Vagina (tissue), 2 donors: Measurements from ENCODE around the gene LCN2. TPM values are rescaled to one million over a fixed set of nuclear protein-coding genes. Genes with fewer than 3 reads are reported as not detected.
A peak's percentile ranks its signal among the peaks of the same experiment; 100 is the strongest.
"Not testable (repeated sequence)": the region's sequence is repeated elsewhere in the genome, so short reads cannot be mapped to it uniquely, and the experiment has no call there.

Experiments
- DNase-seq, 2 donors: peaks; one replicate each; pipeline ENCODE4 v3.0.0-alpha.2; 2017; ENCODE audit errors: extremely low spot score in 2 of 2
- H3K27ac ChIP-seq: fragments of 200-600 bp; sonication (generic); one replicate; pipeline ENCODE4 v1.5.1; 2019
- H3K27me3 ChIP-seq: fragments of 200-600 bp; sonication (generic); one replicate; pipeline ENCODE4 v1.5.1; 2019
- H3K36me3 ChIP-seq, 2 donors: fragments of 200-600 bp; sonication (generic); one replicate each; pipeline ENCODE4 v1.5.1; 2017 to 2019
- H3K4me1 ChIP-seq: fragments of 200-600 bp; sonication (generic); one replicate; pipeline ENCODE4 v1.5.1; 2019
- H3K4me3 ChIP-seq, 2 donors: fragments of 200-600 bp; sonication (generic); 1 replicate in 1 of 2; 2 replicates in 1 of 2; pipeline ENCODE4 v1.5.1; 2016 to 2019
- H3K9me3 ChIP-seq: fragments of 200-600 bp; sonication (generic); one replicate; pipeline ENCODE4 v1.5.1; 2019
- POLR2A ChIP-seq, 2 donors: fragments of 450-650 bp; IDR thresholded peaks; one replicate each; pipeline ENCODE4 v1.6.1; 2017; ENCODE audit warnings: antibody characterized with exemption in 2 of 2, mild to moderate bottlenecking in 2 of 2, moderate library complexity in 2 of 2
- POLR2AphosphoS5 ChIP-seq, 2 donors: sonication (generic); formaldehyde crosslinking; IDR thresholded peaks; one replicate each; pipeline ENCODE4 v1.9.0; 2017; ENCODE audit warnings: antibody characterized with exemption in 2 of 2, mild to moderate bottlenecking in 2 of 2, low read depth in 1 of 2; ENCODE audit not compliant: insufficient read depth in 1 of 2
- intact Hi-C: fragments of 100-400 bp; cut with DNase I; formaldehyde crosslinking; loops from one replicate; pipeline ENCODE4 v1.15.1; 2023
- total RNA-seq: library from RNA; depleted of rRNA; stranded (reverse); fragments of >200 nt; gene quantifications from one replicate; pipeline ENCODE4 v1.2.3, GENCODE V29; 2016
- TF ChIP-seq, protein P1 (sequence below), 3 experiments: fragments of 450-650 bp in 2 of 3; fragments of 200-600 bp in 1 of 3; sonication (generic) in 1 of 3; IDR thresholded peaks; one replicate each; pipeline ENCODE4 v1.5.1; 2017 to 2019; ENCODE audit warnings: antibody characterized with exemption in 3 of 3, mild to moderate bottlenecking in 2 of 3, moderate library complexity in 2 of 3

LCN2 gene
- total RNA-seq, 1 donor from 2014 or later: 136 TPM

DNA sequence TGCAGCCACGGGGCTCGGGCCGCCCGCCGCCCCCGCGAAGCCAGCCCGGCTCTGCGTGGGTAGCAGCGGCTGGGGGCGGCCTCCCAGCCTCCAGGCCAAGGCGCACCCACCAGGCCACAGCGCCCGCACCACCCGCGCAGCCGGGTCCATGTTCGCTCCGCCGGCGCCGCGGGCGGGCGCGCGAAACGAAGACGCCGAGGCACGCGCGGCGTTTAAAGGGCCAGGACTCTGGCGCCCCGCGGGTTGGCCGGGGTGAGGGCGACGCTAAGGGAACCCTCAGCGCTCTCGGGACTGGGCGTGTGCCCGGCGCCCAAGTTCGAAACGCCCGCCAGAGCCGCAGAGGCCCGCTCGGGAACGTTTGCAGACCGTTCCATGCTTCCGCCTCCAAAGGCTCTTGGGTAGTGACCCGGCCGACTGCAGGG lies 21.7 kb upstream of the LCN2 start, which contains the start of gene PTGES2:
PTGES2 (minus strand) TSS at position 162 of the 422 bp plus-strand sequence; CDS start at position 150, 12 bp downstream.
- H3K4me3 ChIP-seq: peak within 1 kb of the TSS; percentile 79 to 93
- TF ChIP-seq POLR2AphosphoS5 (IDR thresholded peaks at IDR 0.05; ENCODE audit: insufficient read depth in 1 of 2, low read depth in 1 of 2): no peak
- TF ChIP-seq POLR2A (IDR thresholded peaks at IDR 0.05): no peak
- TF ChIP-seq, protein P1, sequence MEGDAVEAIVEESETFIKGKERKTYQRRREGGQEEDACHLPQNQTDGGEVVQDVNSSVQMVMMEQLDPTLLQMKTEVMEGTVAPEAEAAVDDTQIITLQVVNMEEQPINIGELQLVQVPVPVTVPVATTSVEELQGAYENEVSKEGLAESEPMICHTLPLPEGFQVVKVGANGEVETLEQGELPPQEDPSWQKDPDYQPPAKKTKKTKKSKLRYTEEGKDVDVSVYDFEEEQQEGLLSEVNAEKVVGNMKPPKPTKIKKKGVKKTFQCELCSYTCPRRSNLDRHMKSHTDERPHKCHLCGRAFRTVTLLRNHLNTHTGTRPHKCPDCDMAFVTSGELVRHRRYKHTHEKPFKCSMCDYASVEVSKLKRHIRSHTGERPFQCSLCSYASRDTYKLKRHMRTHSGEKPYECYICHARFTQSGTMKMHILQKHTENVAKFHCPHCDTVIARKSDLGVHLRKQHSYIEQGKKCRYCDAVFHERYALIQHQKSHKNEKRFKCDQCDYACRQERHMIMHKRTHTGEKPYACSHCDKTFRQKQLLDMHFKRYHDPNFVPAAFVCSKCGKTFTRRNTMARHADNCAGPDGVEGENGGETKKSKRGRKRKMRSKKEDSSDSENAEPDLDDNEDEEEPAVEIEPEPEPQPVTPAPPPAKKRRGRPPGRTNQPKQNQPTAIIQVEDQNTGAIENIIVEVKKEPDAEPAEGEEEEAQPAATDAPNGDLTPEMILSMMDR (IDR thresholded peaks at IDR 0.05): no peak
- H3K27ac ChIP-seq: peak within 1 kb of the TSS; percentile 78
- peaks cover 0 to 21% of the 10 kb centered on the region in 2 donors for H3K36me3 ChIP-seq
- DNase-seq: no peak
- H3K9me3 ChIP-seq: no peaks in the 10 kb centered on the region
- H3K4me1 ChIP-seq: peaks cover 36% of the 10 kb centered on the region
- intact Hi-C loops: no loop called here
- no peaks in the 10 kb centered on the region for H3K27me3 ChIP-seq

DNA sequence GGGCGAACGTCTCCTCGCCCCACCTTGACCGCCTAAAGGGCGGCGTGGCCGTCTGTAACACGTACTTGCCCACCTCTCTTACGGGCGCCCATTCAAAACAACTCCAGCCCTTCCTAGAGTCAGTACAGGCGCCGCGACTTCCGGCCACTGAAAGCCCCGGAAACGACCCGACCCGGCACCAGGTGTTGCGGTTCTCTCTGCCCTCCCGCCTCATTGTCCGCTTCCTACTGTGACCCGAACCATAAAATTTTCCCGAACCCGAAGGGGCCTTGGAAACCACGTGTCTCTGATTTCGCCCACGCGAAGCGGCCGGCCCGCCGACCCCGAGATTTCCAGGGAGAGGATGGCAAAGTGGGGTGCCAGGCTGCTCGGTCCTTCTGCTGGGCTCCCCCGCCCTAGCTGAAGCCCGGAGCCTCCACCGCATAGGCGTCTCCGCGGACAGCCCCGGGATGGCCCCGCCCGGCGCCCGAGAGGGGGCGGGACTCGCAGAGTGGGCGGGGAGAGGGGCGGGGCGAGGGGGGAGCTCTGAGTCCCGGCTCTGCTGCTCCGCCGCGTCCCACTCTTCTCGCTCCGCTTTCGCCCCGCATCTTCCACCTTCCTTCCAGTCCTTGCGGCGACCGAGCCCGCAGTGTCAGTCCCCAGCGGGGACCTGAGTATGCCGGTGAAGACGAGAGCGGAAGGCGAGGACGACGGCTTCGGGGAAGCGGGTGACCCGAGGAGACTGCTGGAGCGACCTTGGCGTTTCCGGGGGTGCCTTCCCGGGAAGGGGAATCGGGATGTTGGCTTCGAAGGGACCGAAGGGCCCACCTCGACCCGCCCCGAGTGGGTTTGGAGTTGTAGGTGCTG lies 21.0 kb upstream of the LCN2 start:
- TF ChIP-seq POLR2A (IDR thresholded peaks at IDR 0.05) (peak in 1 of 2 donors; percentile 32), POLR2AphosphoS5 (IDR thresholded peaks at IDR 0.05; ENCODE audit: insufficient read depth in 1 of 2, low read depth in 1 of 2) (peak; percentile 68 to 83)
- TF ChIP-seq, protein P1 (IDR thresholded peaks at IDR 0.05): no peak
- H3K27me3 ChIP-seq: no peaks in the 10 kb centered on the region
- H3K9me3 ChIP-seq: no peaks in the 10 kb centered on the region
- H3K4me3 ChIP-seq: peak overlapping the region; percentile 79 to 93
- H3K4me1 ChIP-seq: peaks cover 36% of the 10 kb centered on the region
- H3K36me3 ChIP-seq: peaks cover 0 to 14% of the 10 kb centered on the region in 2 donors
- no peak for DNase-seq
- intact Hi-C loops: no loop called here
- H3K27ac ChIP-seq: peak overlapping the region; percentile 78

DNA sequence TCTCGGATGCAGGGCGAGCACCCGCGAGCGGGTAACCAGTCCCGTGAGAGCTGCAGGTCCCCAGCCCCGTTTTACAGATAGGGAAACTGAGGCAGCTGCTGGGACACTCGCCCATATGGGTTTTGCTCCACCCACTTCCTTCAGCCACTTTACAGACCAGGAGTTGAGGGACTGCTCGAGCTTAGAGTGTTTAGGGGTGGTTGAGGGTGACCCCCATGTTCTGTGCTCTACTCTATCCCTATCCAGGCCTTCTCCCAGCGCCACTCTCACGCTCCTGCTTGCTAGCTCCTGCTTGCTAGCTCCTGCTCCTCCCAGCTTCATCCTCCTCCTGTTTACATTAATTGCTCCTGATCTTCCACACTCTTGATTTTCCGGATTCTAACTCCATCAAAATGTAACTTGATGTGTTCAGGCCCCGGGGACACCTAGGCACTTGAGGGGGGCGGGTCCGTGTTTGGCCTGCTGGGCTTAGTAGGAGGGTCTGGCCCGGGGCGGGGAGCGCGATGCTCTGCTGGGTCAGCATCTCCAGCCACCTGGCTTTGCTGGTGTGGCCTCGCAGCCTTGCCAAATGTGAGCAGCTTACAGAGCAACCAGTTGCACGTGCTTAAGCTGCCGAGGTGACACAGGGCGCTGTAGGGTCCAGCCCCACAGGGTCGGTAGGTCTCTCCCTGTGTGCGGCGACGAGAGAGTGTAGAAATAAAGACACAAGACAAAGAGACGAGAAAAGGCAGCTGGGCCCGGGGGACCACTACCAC lies 20.2 kb upstream of the LCN2 start:
- Histone ChIP-seq H3K4me3 (peak overlapping the region; percentile 79 to 93), H3K27ac (peak overlapping the region; percentile 78), H3K4me1 (peaks cover 36% of the 10 kb centered on the region)

DNA sequence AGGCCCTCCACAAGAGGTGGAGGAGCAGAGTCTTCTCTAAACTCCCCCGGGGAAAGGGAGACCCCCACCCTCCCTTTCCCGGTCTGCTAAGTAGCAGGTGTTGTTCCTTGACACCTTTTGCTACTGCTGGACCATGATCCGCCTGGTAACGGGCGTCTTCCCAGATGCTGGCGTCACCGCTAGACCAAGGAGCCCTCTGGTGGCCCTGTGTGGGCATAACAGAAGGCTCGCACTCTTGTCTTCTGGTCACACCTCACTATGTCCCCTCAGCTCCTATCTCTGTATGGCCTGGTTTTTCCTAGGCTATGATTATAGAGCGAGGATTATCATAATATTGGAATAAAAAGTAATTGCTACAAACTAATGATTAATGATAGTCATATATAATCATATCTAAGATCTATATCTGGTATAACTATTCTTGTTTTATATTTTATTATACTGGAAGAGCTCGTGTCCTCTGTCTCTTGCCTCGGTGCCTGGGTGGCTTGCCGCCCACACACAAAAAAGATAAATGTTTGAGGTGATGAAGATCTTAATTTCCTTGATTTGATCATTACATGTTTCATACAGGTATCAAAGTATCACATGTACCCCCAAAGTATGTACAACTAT lies 19.2 kb upstream of the LCN2 start:
- not testable (repeated sequence) for H3K36me3 ChIP-seq, H3K27ac ChIP-seq, DNase-seq, H3K27me3 ChIP-seq, H3K9me3 ChIP-seq, H3K4me3 ChIP-seq
- intact Hi-C loops: loop anchor here (2.0 kb wide), 1 partner anchor 33 kb away; no protein-coding TSS in a partner anchor
- TF ChIP-seq, protein P1 (IDR thresholded peaks at IDR 0.05): peak in 1 of 3 experiments; percentile 22
- peaks cover 29% of the 10 kb centered on the region for H3K4me1 ChIP-seq

More for the DNA sequence above, 20.2 kb upstream of the LCN2 start:
- Histone ChIP-seq H3K9me3 (no peaks in the 10 kb centered on the region), H3K36me3 (peaks cover 0 to 6% of the 10 kb centered on the region in 2 donors), H3K27me3 (no peaks in the 10 kb centered on the region)
- intact Hi-C loops: no loop called here
- DNase-seq: no peak
- TF ChIP-seq POLR2AphosphoS5 (IDR thresholded peaks at IDR 0.05; ENCODE audit: insufficient read depth in 1 of 2, low read depth in 1 of 2) (no peak), POLR2A (IDR thresholded peaks at IDR 0.05) (no peak)
- TF ChIP-seq, protein P1 (IDR thresholded peaks at IDR 0.05): no peak

DNA sequence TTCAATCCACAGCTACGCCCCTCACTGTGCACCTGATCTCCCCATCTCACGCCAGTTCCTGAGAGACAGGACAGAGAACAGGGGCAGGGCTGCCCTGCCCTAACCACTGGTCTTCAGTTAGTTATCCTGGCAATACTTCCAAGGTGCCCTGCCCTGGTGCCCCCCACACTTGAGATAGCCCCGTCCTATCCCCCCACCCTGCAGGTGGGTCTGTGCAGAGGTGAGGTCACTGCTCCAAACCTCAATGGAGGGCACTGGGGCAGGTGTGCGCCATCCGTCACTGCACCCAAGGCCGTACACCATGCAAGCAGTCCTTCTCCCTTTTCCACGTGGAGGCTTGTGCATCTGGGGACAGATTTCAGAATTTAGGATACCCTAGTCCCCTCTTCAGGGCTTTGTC lies 18.6 kb upstream of the LCN2 start:
- H3K4me1 ChIP-seq: peaks cover 24% of the 10 kb centered on the region
- DNase-seq, H3K27me3 ChIP-seq, H3K27ac ChIP-seq, H3K4me3 ChIP-seq, H3K9me3 ChIP-seq, H3K36me3 ChIP-seq: not testable (repeated sequence)
- intact Hi-C loops: loop anchor here (2.0 kb wide), 1 partner anchor 32 kb away; no protein-coding TSS in a partner anchor

DNA sequence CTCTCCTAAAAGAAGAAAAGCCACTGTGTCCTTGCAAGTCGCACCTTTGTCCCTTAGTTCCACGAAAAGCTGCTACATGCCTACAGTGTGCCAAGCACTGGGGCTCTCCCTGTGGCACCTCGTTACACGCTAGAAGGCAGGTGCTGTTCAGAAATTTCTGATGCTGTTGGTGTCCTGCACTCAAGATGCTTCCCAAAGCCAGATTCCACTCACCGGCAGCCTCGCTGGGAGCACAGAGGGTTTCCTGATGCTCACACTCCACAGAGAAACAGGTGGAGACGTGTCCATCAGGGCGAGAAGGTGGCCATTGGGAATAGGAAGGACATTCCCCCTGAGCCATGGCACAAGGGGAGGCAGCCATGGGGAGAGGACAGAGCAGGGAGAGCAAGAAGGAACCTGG lies 17.9 kb upstream of the LCN2 start:
- DNase-seq, H3K27ac ChIP-seq, H3K4me3 ChIP-seq, H3K36me3 ChIP-seq, H3K27me3 ChIP-seq, H3K9me3 ChIP-seq: not testable (repeated sequence)
- H3K4me1 ChIP-seq: peaks cover 17% of the 10 kb centered on the region
- intact Hi-C loops: loop anchor here (2.0 kb wide), 1 partner anchor 31 kb away; no protein-coding TSS in a partner anchor

DNA sequence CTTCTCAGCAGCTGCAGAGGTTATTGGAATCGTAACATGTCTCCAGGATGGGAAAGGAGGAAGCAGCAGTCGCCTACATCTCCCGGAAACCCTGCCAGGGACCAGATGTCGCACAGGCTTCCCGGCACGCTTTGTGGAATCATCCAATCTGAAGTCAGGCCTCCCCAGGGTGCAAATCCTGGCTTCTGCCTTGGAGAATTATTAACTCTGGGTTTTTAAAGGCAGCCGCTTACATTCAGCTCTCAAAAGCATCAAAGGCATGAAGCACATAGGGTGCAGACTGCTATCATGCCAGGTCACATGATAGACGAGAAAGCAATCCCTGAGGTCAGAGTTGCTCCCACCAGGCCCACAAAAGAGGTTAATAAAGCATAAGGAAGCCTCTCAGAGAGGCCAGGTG lies 17.1 kb upstream of the LCN2 start:
- DNase-seq, intact Hi-C loops, H3K27ac ChIP-seq, H3K9me3 ChIP-seq, H3K4me3 ChIP-seq, H3K36me3 ChIP-seq, H3K27me3 ChIP-seq: not testable (repeated sequence)
- H3K4me1 ChIP-seq: peaks cover 10% of the 10 kb centered on the region

DNA sequence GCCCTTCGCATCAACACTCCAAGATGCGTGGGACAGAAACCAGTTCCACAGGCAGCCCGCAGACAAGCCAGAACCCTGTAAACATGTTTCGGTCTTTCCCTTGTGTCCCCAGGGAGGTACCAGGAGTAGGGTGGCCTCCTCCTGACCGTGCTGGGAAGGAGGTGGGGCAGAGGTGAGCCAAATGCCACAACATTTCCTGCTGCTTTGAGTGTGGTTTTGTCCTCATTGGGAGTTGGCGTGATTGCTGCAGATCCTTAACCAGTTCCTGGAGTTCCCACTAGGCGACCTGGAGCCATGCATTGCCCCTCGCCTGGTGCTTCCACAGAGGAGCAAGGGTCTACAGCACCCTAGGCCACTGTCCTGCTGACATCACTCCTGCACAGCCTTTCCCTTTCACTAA lies 13.7 kb upstream of the LCN2 start:
- H3K27me3 ChIP-seq: not testable (repeated sequence)

More for the DNA sequence above, 13.7 kb upstream of the LCN2 start:
- DNase-seq, H3K36me3 ChIP-seq, H3K9me3 ChIP-seq, H3K4me1 ChIP-seq, intact Hi-C loops, H3K27ac ChIP-seq, H3K4me3 ChIP-seq: not testable (repeated sequence)
